GM23338 (cell line): ENCODE measurements around the gene TNFSF8.

ENCODE experiments used
- CREB1 ChIP-seq: fragments of 250-450 bp; sonication (Bioruptor Pico); IDR thresholded peaks from 2 replicates; pipeline ENCODE4 v1.5.0; 2020; ENCODE audit warnings: low read depth, mild to moderate bottlenecking, moderate library complexity
- CTCF ChIP-seq, 2 experiments: fragments of 200-600 bp in 1 of 2; sonication (generic) in 1 of 2; conservative IDR thresholded peaks; 2 replicates each; pipeline versions ENCODE4 v1.5.1 to v1.6.1; 2016 to 2017; ENCODE audit warnings: antibody characterized with exemption in 2 of 2, low read depth in 2 of 2, mild to moderate bottlenecking in 2 of 2, moderate library complexity in 1 of 2
- ETS1 ChIP-seq: IDR thresholded peaks from 2 replicates; pipeline ENCODE4 v1.6.1; 2016; ENCODE audit warnings: antibody characterized with exemption
- EZH2 ChIP-seq: fragments of 200-600 bp; sonication (generic); IDR thresholded peaks from one replicate; pipeline ENCODE4 v1.8.0; 2017; ENCODE audit warnings: antibody characterized with exemption, mild to moderate bottlenecking, low read depth; ENCODE audit not compliant: unreplicated experiment
- EZH2phosphoT487 ChIP-seq: fragments of 200-600 bp; sonication (generic); IDR thresholded peaks from one replicate; pipeline ENCODE4 v1.8.1; 2018; ENCODE audit warnings: antibody characterized with exemption; ENCODE audit not compliant: unreplicated experiment
- JUNB ChIP-seq: IDR thresholded peaks from one replicate; pipeline ENCODE4 v1.6.1; 2016; ENCODE audit warnings: antibody characterized with exemption; ENCODE audit not compliant: unreplicated experiment
- POLR2AphosphoS5 ChIP-seq: IDR thresholded peaks from 2 replicates; pipeline ENCODE4 v1.6.1; 2016; ENCODE audit warnings: antibody characterized with exemption, low read depth
- REST ChIP-seq: IDR thresholded peaks from one replicate; pipeline ENCODE4 v1.6.1; 2018; ENCODE audit warnings: antibody characterized with exemption; ENCODE audit not compliant: unreplicated experiment
- ZNF114 ChIP-seq: fragments of 250-450 bp; sonication (Bioruptor Pico); IDR thresholded peaks from 2 replicates; pipeline ENCODE4 v1.5.0; 2020; ENCODE audit warnings: mild to moderate bottlenecking, moderate library complexity
- TF ChIP-seq, protein P1 (sequence below): fragments of 250-450 bp; sonication (Bioruptor Pico); IDR thresholded peaks from 2 replicates; pipeline ENCODE4 v1.5.0; 2020; ENCODE audit warnings: mild to moderate bottlenecking, moderate library complexity

DNA sequence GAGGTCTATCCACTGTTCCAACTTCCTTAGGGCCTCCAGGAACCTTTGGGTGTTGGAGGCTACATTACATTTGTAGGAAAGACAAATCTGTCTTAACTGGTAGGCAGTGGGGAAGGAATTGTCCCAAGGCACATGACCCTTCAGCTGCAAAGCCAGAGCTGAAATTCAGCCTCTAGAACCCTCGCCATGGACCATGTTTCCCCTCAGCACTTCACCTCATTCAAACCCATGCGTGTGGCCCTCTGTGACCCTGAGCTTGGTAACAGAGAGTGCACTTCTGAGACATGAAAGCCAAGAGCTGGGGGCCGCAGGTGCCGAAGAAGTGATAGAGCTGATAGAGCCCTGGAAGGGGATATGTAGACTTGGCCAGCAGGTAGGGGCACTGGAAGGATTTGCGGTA is 17.2 kb downstream of the TNFSF8 start:
- TF ChIP-seq CTCF (conservative IDR thresholded peaks at IDR 0.05; ENCODE audit: low read depth in 2 of 2): no peak
- no peak for TF ChIP-seq CREB1
- TF ChIP-seq POLR2AphosphoS5: no peak
- no peak for TF ChIP-seq EZH2
- TF ChIP-seq ZNF114 (CRISPR knock-in tag): no peak
- TF ChIP-seq EZH2phosphoT487: no peak
- no peak for TF ChIP-seq JUNB
- TF ChIP-seq REST: no peak
- TF ChIP-seq, protein P1, sequence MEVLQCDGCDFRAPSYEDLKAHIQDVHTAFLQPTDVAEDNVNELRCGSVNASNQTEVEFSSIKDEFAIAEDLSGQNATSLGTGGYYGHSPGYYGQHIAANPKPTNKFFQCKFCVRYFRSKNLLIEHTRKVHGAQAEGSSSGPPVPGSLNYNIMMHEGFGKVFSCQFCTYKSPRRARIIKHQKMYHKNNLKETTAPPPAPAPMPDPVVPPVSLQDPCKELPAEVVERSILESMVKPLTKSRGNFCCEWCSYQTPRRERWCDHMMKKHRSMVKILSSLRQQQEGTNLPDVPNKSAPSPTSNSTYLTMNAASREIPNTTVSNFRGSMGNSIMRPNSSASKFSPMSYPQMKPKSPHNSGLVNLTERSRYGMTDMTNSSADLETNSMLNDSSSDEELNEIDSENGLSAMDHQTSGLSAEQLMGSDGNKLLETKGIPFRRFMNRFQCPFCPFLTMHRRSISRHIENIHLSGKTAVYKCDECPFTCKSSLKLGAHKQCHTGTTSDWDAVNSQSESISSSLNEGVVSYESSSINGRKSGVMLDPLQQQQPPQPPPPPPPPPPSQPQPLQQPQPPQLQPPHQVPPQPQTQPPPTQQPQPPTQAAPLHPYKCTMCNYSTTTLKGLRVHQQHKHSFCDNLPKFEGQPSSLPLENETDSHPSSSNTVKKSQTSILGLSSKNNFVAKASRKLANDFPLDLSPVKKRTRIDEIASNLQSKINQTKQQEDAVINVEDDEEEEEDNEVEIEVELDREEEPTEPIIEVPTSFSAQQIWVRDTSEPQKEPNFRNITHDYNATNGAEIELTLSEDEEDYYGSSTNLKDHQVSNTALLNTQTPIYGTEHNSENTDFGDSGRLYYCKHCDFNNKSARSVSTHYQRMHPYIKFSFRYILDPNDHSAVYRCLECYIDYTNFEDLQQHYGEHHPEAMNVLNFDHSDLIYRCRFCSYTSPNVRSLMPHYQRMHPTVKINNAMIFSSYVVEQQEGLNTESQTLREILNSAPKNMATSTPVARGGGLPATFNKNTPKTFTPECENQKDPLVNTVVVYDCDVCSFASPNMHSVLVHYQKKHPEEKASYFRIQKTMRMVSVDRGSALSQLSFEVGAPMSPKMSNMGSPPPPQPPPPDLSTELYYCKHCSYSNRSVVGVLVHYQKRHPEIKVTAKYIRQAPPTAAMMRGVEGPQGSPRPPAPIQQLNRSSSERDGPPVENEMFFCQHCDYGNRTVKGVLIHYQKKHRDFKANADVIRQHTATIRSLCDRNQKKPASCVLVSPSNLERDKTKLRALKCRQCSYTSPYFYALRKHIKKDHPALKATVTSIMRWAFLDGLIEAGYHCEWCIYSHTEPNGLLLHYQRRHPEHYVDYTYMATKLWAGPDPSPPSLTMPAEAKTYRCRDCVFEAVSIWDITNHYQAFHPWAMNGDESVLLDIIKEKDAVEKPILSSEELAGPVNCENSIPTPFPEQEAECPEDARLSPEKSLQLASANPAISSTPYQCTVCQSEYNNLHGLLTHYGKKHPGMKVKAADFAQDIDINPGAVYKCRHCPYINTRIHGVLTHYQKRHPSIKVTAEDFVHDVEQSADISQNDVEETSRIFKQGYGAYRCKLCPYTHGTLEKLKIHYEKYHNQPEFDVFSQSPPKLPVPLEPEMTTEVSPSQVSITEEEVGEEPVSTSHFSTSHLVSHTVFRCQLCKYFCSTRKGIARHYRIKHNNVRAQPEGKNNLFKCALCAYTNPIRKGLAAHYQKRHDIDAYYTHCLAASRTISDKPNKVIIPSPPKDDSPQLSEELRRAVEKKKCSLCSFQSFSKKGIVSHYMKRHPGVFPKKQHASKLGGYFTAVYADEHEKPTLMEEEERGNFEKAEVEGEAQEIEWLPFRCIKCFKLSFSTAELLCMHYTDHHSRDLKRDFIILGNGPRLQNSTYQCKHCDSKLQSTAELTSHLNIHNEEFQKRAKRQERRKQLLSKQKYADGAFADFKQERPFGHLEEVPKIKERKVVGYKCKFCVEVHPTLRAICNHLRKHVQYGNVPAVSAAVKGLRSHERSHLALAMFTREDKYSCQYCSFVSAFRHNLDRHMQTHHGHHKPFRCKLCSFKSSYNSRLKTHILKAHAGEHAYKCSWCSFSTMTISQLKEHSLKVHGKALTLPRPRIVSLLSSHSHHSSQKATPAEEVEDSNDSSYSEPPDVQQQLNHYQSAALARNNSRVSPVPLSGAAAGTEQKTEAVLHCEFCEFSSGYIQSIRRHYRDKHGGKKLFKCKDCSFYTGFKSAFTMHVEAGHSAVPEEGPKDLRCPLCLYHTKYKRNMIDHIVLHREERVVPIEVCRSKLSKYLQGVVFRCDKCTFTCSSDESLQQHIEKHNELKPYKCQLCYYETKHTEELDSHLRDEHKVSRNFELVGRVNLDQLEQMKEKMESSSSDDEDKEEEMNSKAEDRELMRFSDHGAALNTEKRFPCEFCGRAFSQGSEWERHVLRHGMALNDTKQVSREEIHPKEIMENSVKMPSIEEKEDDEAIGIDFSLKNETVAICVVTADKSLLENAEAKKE (CRISPR knock-in tag): no peak
- TF ChIP-seq ETS1: no peak
